ENCODE data around the gene SAMD5. TPM values are rescaled to one million over a fixed set of nuclear protein-coding genes. Genes with fewer than 3 reads are reported as not detected.

Gene SAMD5
- total and polyA plus RNA-seq, 10 of the 15 experiments (the other 5 are each of a cell fraction or from before 2014, with no cell fraction given): 0.01 to 0.23 (median 0.05) TPM; not detected in 5

DNA sequence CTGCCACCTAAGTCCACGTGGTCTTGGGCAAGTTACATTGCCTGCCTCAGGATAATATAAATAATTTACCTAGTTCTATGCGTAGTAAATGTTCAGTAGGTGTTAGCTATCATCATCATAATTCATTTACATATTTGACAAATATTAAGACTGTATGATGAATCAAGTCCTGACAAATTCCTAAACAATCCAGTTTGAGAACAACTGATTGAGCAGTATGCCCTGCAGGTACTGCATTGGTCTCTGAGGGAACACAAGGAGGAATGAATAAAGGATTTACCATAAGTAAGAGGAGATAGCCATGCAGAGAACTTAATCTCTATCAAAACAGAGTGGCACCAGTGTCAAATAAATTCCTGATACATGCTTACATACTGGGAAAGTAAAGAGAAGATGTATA, 70.4 kb downstream of the SAMD5 start:
- SMC1A ChIA-PET (ENCODE audit: uncharacterized antibody, unreplicated experiment): interaction anchor here (1.1 kb wide), 1 partner anchor 12 kb away, joined by 4 read pairs; no protein-coding TSS in a partner anchor
- no peak for FAIRE-seq
- CTCF ChIA-PET: no interaction called here
- WGBS (ENCODE audit: insufficient coverage, insufficient replicate concordance, low lambda C conversion rate, missing lambda C conversion rate): 39% methylated on average over 2 of the region's 2 CpGs
- no peak for ATAC-seq
- in situ Hi-C loops (cut with MboI): no loop called here
- no peak for DNase-seq (ENCODE audit: low read depth, low spot score)
- Histone ChIP-seq H3K4me2 (ENCODE audit: control insufficient read depth, insufficient read depth) (no peak overlapping the region), H3K79me2 (ENCODE audit: control insufficient read depth, insufficient read depth, low read length) (no peaks in the 10 kb centered on the region), H3K9ac (ENCODE audit: control insufficient read depth, insufficient read depth, low read length) (no peak overlapping the region), H3K27me3 (replicated peaks in 1 of 2; ENCODE audit: control insufficient read depth in 2 of 2, insufficient read depth in 2 of 2, low read length in 1 of 2) (no peaks in the 10 kb centered on the region), H3K9me3 (replicated peaks; ENCODE audit: control insufficient read depth, insufficient read depth, low read length) (no peaks in the 10 kb centered on the region), H3K27ac (ENCODE audit: control insufficient read depth, insufficient read depth) (no peak overlapping the region), H2AFZ (ENCODE audit: control insufficient read depth, low read depth, low read length) (no peak overlapping the region), H3K4me1 (ENCODE audit: control insufficient read depth, insufficient read depth, low read length) (no peaks in the 10 kb centered on the region), H3K4me3 (no peak overlapping the region), H4K20me1 (ENCODE audit: control insufficient read depth, insufficient read depth) (no peaks in the 10 kb centered on the region), H3K36me3 (ENCODE audit: control insufficient read depth in 2 of 2, insufficient read depth in 2 of 2, low read length in 1 of 2) (no peaks in the 10 kb centered on the region)
- intact Hi-C loops (cut with micrococcal nuclease; ENCODE audit: unreplicated experiment): no loop called here
- POLR2A ChIA-PET: no interaction called here
- RAD21 ChIA-PET (ENCODE audit: unreplicated experiment): no interaction called here
- BruUV-seq (replicated peaks): no TSS peak
- TF ChIP-seq TCF7 (IDR thresholded peaks at IDR 0.05; ENCODE audit: borderline replicate concordance) (no peak), SIN3A (IDR thresholded peaks at IDR 0.05; ENCODE audit: low read depth, low read length) (no peak), FOXM1 (IDR thresholded peaks at IDR 0.05; ENCODE audit: low read depth, low read length) (no peak), RELA (IDR thresholded peaks at IDR 0.05; ENCODE audit: borderline replicate concordance, partially characterized antibody) (no peak), IRF4 (IDR thresholded peaks at IDR 0.05; ENCODE audit: low read depth, low read length) (no peak), SUZ12 (IDR thresholded peaks at IDR 0.05; ENCODE audit: unreplicated experiment) (no peak), ZNF24 (IDR thresholded peaks at IDR 0.05) (no peak), SMAD5 (IDR thresholded peaks at IDR 0.05; ENCODE audit: low read depth) (no peak), STAT1 (conservative IDR thresholded peaks at IDR 0.05) (no peak), TCF3 (IDR thresholded peaks at IDR 0.05; ENCODE audit: borderline replicate concordance, insufficient read depth, low read depth, low read length) (no peak)
- TF ChIP-seq, protein P1, sequence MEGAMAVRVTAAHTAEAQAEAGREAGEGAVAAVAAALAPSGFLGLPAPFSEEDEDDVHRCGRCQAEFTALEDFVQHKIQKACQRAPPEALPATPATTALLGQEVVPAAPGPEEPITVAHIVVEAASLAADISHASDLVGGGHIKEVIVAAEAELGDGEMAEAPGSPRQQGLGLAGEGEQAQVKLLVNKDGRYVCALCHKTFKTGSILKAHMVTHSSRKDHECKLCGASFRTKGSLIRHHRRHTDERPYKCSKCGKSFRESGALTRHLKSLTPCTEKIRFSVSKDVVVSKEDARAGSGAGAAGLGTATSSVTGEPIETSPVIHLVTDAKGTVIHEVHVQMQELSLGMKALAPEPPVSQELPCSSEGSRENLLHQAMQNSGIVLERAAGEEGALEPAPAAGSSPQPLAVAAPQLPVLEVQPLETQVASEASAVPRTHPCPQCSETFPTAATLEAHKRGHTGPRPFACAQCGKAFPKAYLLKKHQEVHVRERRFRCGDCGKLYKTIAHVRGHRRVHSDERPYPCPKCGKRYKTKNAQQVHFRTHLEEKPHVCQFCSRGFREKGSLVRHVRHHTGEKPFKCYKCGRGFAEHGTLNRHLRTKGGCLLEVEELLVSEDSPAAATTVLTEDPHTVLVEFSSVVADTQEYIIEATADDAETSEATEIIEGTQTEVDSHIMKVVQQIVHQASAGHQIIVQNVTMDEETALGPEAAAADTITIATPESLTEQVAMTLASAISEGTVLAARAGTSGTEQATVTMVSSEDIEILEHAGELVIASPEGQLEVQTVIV (IDR thresholded peaks at IDR 0.05; ENCODE audit: borderline replicate concordance, partially characterized antibody): no peak
- TF ChIP-seq, protein P2, sequence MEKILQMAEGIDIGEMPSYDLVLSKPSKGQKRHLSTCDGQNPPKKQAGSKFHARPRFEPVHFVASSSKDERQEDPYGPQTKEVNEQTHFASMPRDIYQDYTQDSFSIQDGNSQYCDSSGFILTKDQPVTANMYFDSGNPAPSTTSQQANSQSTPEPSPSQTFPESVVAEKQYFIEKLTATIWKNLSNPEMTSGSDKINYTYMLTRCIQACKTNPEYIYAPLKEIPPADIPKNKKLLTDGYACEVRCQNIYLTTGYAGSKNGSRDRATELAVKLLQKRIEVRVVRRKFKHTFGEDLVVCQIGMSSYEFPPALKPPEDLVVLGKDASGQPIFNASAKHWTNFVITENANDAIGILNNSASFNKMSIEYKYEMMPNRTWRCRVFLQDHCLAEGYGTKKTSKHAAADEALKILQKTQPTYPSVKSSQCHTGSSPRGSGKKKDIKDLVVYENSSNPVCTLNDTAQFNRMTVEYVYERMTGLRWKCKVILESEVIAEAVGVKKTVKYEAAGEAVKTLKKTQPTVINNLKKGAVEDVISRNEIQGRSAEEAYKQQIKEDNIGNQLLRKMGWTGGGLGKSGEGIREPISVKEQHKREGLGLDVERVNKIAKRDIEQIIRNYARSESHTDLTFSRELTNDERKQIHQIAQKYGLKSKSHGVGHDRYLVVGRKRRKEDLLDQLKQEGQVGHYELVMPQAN (conservative IDR thresholded peaks at IDR 0.05): no peak
